Spleen (tissue), 7 donors: ENCODE measurements around the gene P2RX6.

ENCODE experiments used
- CTCF ChIP-seq, 11 experiments: fragments of 200-600 bp in 7 of 11; fragments of 450-650 bp in 4 of 11; sonication (generic) in 4 of 11; IDR thresholded peaks in 8 of 11; conservative IDR thresholded peaks in 3 of 11; 1 replicate in 7 of 11; 2 replicates in 4 of 11; pipeline versions ENCODE4 v1.4.0 to v1.8.0; 2016 to 2021; ENCODE audit warnings: antibody characterized with exemption in 11 of 11, inconsistent platforms in 4 of 11, mild to moderate bottlenecking in 1 of 11
- POLR2A ChIP-seq, 3 donors: fragments of 450-650 bp; IDR thresholded peaks; one replicate each; pipeline ENCODE4 v1.5.1; 2017; ENCODE audit warnings: antibody characterized with exemption in 3 of 3, mild to moderate bottlenecking in 1 of 3
- POLR2AphosphoS5 ChIP-seq, 3 donors: sonication (generic); formaldehyde crosslinking; IDR thresholded peaks; one replicate each; pipeline ENCODE4 v1.5.1; 2017; ENCODE audit warnings: antibody characterized with exemption in 3 of 3
- donor health status: DM: no; HTN: no; CAD: no; lungs with moderate emphysema.
- donor health status: DM: no; HTN: no; CAD: no.
- donor health status: DM: no; HTN: no; CAD: no.

- TF ChIP-seq CTCF (IDR thresholded peaks at IDR 0.05 in 8 of 11, conservative IDR thresholded peaks at IDR 0.05 in 3 of 11) (no peak), POLR2A (IDR thresholded peaks at IDR 0.05) (no peak), POLR2AphosphoS5 (IDR thresholded peaks at IDR 0.05) (no peak)
Observed at GRCh38 chr22:20975541-20976290, 39.2 kb upstream of the P2RX6 start.
